Measurements from ENCODE around the gene PPIP5K2.
A peak's percentile ranks its signal among the peaks of the same experiment; 100 is the strongest.
"Not testable (repeated sequence)": the region's sequence is repeated elsewhere in the genome, so short reads cannot be mapped to it uniquely, and the experiment has no call there.

The PPIP5K2 gene

DNA sequence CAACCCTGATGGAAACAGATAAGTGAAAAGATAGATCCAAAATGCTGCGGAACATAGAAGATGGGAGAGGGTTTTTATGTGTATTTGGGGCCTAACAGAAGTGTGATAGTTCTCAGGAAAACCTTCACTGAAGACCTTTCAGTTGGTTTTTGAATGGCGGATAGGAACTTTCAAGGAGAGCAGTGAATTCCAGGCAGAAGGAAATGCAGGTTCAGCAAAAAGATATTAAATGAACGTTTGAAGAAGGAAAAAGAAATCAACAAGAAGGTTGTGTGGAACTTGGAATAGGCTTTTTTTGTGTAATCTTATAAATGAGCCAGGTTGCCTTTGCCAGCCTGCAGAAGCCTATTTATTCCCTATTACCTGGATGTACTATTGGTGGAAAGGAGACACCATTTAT lies 2.1 kb downstream of the PPIP5K2 start:
- no peak for DNase-seq (ENCODE audit: low read depth, low spot score)

DNA sequence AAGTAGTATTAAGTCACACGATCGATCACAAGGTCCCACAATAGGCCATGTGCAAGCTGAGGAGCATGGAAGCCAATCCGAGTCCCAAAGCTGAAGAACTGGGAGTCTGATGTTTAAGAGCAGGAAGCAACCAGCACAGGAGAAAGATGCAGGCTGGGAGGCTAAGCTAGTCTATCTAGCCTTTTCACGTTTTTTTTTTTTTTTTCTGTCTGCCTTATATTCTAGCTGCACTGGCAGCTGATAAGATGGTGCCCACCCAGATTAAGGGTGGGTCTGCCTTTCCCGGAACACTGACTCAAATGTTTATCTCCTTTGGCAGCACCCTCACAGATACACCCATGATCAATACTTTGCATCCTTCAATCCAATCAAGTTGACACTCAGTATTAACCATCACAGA lies 6.5 kb downstream of the PPIP5K2 start:
- no peak for DNase-seq (ENCODE audit: low read depth, low spot score)

DNA sequence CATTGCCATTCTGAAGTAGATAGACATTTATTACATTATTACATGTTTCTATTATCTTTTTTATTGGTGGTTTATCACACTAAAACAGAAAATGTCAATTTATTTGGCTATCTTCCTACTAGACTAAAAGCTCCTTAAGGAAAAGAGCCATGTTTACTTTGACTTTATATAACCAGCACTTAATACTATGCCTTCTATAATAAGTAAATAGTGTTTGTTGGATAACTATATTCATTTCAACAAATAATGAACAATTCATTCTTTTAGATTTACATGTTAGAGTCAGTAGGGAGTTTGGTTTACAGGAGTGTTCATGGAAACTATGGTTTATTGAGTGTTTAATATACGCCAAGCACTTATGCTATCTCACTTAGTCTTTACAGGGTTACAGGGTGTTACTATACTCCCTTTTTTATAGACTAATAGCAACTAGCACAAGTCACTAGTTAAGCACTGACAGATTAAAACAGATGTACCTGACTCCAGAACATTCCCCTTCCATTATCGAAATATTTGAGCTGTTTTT lies 7.3 kb downstream of the PPIP5K2 start:
- DNase-seq (ENCODE audit: low read depth, low spot score), result no peak

DNA sequence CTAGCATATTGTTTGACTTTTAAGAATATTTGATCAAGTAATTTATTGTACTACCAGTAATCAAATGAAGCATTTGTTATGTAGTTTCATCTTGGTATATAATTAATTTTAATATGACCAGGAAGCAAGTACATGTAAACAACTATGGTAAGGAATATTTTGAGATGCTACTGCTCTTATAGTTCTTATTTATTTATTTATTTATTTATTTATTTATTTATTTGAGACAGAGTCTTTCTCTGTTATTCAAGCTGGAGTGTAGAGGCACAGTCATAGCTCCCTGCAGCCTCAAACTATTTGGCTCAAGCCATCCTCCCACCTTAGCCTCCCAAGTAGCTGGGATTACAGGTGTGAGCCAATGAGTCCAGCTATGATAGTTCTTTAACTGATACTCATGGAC lies 8.1 kb downstream of the PPIP5K2 start:
- DNase-seq (ENCODE audit: low read depth, low spot score), result no peak

DNA sequence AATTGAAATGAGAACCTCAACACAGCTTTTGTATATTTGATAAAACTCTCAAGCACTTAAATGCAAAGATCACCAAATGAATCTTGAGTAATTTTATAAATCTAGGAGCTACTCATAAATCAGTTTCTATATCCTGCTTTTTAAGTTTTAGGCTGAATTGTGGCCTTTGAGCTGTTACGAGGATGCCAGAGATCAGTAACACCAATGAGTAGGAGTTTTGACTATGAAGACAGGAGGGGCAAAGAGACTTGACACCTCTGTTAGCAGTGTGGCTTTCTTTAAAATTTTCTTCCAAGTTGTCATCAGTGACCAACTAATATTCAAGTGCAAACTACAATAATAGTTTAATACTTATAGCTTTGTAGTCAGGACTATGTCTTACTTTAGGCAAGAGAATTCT lies 12.6 kb downstream of the PPIP5K2 start:
- DNase-seq (ENCODE audit: low read depth, low spot score), result no peak

DNA sequence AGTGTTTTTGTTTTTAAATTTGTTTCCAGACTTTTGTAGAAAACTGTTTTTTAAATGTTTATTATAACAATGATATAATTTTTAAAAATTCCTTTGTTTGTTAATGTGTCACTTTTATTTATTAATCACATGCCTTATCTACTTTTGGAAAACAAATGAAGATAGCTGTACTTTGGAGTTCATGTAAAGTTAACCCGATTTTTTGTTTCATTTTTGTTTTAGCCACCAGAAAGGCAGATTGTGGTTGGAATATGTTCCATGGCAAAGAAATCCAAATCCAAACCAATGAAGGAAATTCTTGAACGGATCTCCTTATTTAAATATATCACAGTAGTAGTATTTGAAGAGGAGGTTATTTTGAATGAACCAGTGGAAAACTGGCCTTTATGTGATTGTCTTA lies 13.1 kb downstream of the PPIP5K2 start:
- no peak for DNase-seq (ENCODE audit: low read depth, low spot score)

DNA sequence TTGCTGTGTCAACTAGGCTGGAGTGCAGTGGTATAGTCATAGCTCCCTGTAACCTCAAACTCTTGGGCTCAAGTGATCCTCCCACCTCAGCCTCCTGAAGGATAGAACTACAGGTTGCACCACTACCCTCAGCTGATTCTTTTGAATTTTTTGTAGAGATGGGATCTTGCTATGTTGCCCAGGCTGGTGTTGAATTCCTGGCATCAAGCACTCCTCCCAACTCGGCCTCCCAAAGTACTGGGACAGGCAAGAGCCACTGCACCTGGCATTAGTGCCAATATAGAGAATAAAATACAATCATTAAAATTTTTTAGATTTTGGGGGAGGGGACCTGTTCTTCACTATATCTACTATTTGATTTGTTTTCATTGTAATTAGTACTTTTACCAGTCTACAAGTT lies 15.4 kb downstream of the PPIP5K2 start:
- no peak for DNase-seq (ENCODE audit: low read depth, low spot score)

DNA sequence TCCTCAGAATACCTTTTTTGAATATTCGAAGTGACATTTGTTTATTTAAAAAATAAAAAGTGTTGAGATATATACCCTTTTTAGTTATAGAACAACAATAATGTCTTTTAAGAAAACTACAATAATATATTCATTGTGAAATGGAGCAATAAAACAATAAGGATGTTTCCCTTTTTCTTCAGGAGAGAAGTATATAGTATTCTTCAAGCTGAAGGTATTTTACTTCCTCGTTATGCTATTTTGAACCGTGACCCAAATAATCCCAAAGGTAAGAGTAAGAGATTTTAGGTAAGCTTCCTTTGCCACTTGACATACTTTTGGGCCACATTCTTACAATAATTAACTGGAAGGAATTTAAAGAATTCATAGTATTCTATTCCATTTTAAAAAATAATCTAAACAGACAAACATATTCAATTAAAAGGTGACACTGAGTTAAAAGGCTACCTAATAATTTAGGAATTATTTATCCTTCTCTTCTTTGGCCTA lies 18.1 kb downstream of the PPIP5K2 start:
- no peak for DNase-seq (ENCODE audit: low read depth, low spot score)

DNA sequence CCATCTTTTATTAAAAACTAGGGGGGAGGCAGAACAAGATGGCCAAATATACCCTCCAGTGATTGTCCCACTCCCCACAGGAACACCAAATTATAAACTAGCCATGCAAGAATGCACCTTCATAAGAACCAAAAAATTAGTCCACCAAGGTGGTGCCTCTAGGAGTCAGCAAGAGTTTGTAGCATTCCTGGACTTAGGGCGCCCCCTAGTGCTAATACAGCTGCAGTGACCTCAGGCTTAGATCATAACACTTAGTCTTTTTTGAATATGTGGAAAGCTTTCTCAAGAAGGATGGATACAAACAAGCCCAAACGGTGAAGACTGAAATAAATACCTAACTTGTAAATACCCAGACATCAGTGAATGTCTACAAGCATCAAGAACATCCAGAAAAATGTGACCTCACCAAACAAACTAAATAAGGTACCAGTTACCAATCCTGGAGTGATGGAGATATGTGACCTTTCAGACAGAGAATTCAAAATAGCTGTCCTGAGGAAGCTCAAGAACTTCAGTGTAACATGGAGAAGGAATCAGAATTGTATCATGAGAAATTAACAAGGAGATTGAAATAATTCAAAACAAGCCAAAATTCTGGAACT lies 19.3 kb downstream of the PPIP5K2 start:
- DNase-seq (ENCODE audit: low read depth, low spot score), result peak; percentile 15

DNA sequence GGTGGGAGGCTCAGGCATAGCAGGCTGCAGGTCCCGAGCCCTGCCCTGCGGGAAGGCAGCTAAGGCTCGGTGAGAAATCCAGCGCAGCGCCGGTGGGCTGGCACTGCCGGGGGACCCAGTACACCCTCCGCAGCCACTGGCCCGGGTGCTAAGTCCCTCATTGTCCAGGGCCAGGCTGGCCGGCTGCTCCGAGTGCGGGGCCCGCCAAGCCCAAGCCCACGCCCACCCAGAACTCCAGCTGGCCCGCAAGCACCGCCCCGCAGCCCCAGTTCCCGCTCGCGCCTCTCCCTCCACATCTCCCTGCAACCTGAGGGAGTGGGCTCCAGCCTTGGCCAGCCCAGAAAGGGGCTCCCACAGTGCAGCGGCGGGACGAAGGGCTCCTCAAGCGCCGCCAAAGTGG lies 22.0 kb downstream of the PPIP5K2 start:
- DNase-seq (ENCODE audit: low read depth, low spot score), result not testable (repeated sequence)

DNA sequence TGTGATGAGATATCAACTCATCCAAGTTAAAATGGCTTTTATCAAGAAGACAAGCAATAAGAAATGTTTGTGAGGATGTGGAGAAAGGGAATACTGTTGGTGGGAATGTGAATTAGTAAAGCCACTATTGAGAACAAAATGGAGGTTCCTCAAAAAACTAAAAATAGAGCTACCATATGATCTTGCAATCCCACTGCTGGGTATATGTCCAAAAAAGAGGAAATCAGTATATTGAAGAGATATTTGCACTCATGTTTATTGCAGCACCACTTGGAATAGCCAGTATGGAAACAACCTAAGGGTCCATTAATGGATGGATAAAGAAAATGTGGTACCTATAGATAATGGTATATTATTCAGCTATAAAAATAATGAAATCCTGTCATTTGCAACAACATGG lies 25.1 kb downstream of the PPIP5K2 start:
- no peak for DNase-seq (ENCODE audit: low read depth, low spot score)

DNA sequence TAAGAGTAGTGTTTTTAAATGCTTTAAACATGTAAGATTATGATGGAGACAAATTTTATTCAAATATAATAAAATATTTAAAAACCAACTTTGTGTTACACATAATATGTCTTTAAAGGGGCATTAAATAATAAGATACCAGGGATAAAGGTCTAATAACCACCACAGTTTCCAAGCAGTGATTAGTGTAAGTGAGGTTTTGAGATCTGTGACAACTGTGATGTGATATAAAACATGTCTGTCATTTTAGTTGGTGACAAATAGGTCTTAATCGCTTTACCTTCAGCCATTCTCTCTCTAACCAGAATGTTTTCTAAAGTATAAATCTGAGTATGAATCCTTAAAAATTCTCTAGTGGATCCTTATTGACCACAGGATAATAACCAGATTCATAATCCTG lies 28.1 kb downstream of the PPIP5K2 start:
- no peak for DNase-seq (ENCODE audit: low read depth, low spot score)

DNA sequence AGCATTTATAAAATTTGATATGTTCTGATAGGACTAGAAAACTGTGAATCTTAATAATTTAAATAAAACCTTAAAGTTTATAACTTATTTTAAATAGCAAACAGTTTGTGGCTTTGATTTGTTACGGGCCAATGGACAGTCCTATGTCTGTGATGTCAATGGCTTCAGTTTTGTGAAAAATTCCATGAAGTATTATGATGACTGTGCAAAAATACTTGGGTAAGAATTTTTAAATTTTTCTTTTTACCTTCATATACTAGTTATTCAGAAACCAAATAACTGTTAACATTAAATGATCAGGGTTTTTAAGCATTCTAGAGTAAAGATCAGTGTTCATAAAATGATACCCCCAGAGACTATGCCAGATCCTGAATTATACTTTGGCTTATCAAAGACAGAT lies 31.1 kb downstream of the PPIP5K2 start:
- DNase-seq (ENCODE audit: low read depth, low spot score), result no peak

DNA sequence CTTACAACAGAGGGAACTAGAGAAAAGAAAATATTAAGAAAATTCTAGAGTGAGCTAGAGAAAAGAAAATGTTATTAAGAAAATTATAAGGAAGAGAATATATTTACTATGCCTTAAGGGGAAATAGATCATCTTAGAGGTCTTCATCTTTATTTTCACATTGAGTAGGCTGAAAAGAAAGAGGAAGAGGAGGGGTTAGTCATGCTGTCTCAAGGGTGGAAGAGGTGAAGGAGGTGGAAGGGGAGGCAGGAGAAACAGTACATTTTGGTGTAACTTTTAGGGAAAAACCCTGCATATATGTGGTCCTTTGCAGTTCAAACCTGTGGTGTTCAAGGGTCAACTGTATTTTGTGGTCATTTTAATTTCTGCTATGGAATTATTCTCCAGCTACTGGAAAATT lies 46.6 kb downstream of the PPIP5K2 start:
- no peak for DNase-seq (ENCODE audit: low read depth, low spot score)

DNA sequence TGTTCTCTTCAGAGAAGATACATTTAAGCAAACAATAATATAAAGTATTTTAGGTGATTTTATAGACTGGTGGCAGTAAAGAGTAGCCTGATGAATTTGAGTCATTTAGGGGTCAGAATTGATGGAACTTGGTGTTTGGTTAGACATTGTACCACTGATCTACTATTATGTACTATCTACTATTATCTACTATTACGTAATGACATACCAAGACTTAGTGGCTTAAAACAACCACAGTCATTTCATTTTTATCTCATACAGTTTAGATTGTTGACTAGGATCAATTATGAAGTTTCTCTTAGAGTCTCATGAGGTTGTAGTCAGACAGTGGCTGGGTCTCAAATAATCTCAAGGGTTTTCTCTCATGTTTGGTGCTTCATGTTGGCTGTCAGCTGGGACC lies 54.0 kb downstream of the PPIP5K2 start:
- no peak for DNase-seq (ENCODE audit: low read depth, low spot score)

DNA sequence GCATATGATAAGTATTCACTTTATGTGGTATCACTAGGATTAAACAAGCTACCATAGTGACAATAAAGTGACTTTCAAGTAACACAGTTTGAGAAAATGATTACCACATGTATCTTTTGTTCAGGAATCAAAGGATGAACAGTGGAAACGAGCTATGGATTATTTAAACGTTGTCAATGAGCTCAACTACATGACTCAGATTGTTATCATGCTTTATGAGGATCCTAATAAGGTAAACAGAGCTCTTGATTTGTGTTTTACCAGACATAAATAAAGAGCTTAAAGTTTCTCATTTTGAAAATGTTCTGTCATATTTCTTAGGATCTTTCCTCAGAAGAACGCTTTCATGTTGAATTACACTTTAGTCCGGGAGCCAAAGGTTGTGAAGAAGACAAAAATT lies 57.4 kb downstream of the PPIP5K2 start:
- no peak for DNase-seq (ENCODE audit: low read depth, low spot score)

DNA sequence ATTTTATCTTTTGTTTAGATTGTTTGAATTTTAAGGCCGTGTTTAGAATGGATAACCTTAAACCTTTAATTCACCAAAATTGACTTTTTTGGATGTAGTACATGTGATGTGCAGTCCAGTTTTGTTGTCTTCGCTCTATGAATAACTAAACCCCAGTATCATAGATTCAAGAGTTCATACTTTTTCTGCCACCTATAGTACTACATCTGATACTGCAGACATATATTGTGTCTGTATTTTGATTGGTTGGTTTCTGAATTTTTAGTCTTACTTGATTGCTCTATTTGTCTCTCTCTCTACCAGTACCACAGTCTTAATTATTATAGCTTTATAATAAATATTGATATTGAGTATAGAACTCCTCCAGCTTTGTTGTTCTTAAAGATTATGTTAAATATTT lies 58.1 kb downstream of the PPIP5K2 start:
- no peak for DNase-seq (ENCODE audit: low read depth, low spot score)

DNA sequence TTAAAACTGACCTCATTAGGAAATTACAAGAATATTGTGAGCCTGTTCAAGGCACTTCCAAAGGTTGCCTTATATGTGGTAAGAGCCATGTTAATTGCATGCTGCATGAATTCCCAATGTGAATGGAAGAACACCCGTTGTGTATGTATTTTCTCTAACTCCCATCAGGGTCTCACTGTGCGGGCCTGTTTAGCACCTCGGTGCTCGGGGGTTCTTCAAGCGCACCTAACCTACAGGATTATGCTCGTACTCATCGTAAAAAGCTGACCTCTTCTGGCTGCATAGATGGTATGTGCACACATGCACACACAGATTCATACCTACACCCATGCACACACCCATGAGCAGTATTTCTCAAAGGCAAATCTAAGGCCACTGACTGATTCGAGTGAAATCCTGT lies 66.1 kb downstream of the PPIP5K2 start:
- DNase-seq (ENCODE audit: low read depth, low spot score), result no peak

DNA sequence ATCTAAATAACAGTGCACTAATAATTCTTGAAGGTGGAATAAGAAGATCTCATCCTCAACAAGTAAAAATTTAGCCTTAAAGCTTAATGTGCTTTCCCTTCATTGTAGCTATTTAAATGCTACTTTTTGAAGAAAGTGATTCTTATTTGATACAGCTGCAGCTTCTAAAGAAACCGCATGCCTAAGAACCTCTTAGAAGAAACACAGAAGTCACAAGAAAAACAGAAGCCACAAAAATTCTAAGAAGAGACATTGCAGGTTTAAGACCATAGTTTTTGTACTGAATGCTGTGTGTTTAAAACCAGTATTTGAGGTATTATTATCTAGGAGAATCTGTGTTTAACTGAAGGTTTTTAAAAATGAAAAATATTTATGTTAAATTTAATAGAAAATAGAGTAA lies 68.3 kb downstream of the PPIP5K2 start:
- no peak for DNase-seq (ENCODE audit: low read depth, low spot score)

DNA sequence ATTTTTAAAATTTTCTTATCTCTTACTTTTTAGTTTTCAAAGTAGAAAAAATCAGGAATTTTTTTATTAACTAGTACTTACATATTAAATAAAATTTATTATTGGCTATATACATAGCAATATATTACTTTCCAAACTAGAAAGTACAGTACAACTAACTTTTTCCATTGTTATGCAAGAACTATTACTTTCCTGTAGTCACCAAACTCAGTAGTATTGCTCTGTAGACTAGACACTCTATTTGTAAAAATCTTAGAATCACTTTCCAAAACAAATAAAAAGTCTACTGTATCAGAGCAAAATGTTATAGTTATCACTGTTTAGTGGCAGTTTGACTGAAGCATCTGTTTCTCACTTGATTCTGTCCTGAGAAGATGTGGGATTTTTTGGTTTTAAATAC lies 83.1 kb downstream of the PPIP5K2 start:
- no peak for DNase-seq (ENCODE audit: low read depth, low spot score)

DNA sequence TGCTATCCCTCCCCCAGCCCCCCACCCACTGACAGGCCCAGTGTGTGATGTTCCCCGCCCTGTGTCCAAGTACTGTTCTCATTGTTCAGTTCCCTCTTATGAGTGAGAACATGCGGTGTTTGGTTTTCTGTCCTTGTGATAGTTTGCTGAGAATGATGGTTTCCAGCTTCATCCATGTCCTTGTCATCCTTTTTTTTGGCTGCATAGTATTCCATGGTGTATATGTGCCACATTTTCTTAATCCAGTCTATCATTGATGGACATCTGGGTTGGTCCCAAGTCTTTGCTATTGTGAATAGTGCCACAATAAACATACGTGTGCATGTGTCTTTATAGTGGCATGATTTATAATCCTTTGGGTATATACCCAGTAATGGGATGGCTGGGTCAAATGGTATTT lies 84.9 kb downstream of the PPIP5K2 start:
- DNase-seq (ENCODE audit: low read depth, low spot score), result not testable (repeated sequence)

DNA sequence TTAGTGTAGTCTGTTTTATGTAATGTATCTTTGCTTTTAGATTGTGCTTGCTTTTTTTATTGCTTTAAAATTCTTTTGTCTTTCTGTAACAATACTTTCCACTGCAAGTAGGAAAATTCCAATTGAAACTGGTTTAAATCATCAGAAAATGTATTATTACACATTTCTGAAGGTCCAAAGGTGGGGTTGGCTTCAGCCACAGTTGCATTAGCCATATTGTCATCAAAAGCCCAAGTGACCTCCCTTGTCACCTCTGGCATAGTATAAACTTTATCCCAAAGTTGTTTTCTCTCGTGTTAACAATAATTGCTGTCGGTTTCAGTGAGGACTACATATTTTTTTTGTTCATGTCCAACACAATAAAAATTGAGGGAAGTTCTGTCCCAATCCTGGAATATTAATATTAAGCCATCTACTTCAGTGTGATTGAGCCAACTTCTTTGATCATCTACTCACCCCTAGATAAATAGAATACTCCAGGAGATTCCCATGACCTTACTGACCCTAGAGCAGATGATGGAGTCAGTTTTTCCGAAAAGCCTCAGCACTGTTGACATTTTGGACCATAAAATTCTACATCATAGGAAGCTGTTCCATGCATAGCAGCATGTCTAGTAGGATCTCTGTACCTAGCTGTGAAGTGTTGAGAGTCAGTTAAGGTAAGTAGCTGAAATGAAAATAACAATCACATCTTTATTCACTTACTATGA lies 86.0 kb downstream of the PPIP5K2 start:
- DNase-seq (ENCODE audit: low read depth, low spot score), result no peak

DNA sequence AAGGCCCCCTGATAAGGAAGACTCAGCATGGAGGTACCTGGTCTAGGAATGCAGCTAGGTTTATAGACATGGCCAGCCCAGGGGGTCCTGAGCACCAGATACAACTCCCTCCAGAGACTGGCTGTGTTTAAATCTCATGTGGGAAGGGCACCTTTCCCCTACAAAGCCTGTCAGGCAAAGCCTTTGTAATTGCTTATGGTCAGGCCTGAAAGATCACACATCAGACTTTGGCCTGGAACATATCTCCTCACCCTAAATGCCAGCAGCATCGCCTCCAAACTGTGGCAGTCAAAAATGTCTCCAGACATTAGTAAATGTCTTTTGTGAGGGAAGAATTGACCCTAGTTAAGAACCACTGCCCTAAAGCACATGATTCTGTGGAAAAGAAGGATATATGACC lies 86.9 kb downstream of the PPIP5K2 start:
- DNase-seq (ENCODE audit: low read depth, low spot score), result no peak
